Measurements from ENCODE around the gene CD3D.
"Not testable (repeated sequence)": the region's sequence is repeated elsewhere in the genome, so short reads cannot be mapped to it uniquely, and the experiment has no call there.

Gene CD3D

GRCh38 chr11:118310781-118311485 lies 31.6 kb downstream of the CD3D start:
- no peak overlapping the region for H3K4me3 ChIP-seq (ENCODE audit: low read depth, low read length)
- in situ Hi-C loops (cut with HindIII; ENCODE audit: low sequenced_read_pairs), result no loop called here
- no peak for DNase-seq (ENCODE audit: low read depth)
- no peak for TF ChIP-seq CTCF (IDR thresholded peaks at IDR 0.05; ENCODE audit: low read depth, low read length, missing control alignments)

GRCh38 chr11:118310271-118310670 lies 32.2 kb downstream of the CD3D start:
- no peak for TF ChIP-seq CTCF (IDR thresholded peaks at IDR 0.05; ENCODE audit: low read depth, low read length, missing control alignments)
- in situ Hi-C loops (cut with HindIII; ENCODE audit: low sequenced_read_pairs), result no loop called here
- DNase-seq (ENCODE audit: low read depth), result no peak
- H3K4me3 ChIP-seq (ENCODE audit: low read depth, low read length), result no peak overlapping the region

- H3K4me3 ChIP-seq (ENCODE audit: low read depth, low read length); in situ Hi-C loops (cut with HindIII; ENCODE audit: low sequenced_read_pairs); DNase-seq (ENCODE audit: low read depth): not testable (repeated sequence)
These were observed 33.4 kb downstream of the CD3D start for GRCh38 chr11:118308995-118309528.

GRCh38 chr11:118306556-118306955 lies 35.9 kb downstream of the CD3D start:
- in situ Hi-C loops (cut with HindIII; ENCODE audit: low sequenced_read_pairs), result no loop called here
- TF ChIP-seq CTCF (IDR thresholded peaks at IDR 0.05; ENCODE audit: low read depth, low read length, missing control alignments), result no peak
- H3K4me3 ChIP-seq (ENCODE audit: low read depth, low read length), result no peak overlapping the region
- DNase-seq (ENCODE audit: low read depth), result no peak

GRCh38 chr11:118305726-118306125 lies 36.8 kb downstream of the CD3D start:
- in situ Hi-C loops (cut with HindIII; ENCODE audit: low sequenced_read_pairs), result no loop called here
- no peak for TF ChIP-seq CTCF (IDR thresholded peaks at IDR 0.05; ENCODE audit: low read depth, low read length, missing control alignments)
- no peak overlapping the region for H3K4me3 ChIP-seq (ENCODE audit: low read depth, low read length)
- DNase-seq (ENCODE audit: low read depth), result no peak

GRCh38 chr11:118304568-118305248 lies 37.8 kb downstream of the CD3D start, which contains the start of gene CD3E:
CD3E (plus strand) TSS chr11:118304730; CDS start chr11:118304953, 223 bp downstream.
- no peak for DNase-seq (ENCODE audit: low read depth)
- no peak for TF ChIP-seq CTCF (IDR thresholded peaks at IDR 0.05; ENCODE audit: low read depth, low read length, missing control alignments)
- H3K4me3 ChIP-seq (ENCODE audit: low read depth, low read length), result no peak within 1 kb of the TSS
- in situ Hi-C loops (cut with HindIII; ENCODE audit: low sequenced_read_pairs), result no loop called here

GRCh38 chr11:118304227-118304567 lies 38.3 kb downstream of the CD3D start:
- no peak for DNase-seq (ENCODE audit: low read depth)
- TF ChIP-seq CTCF (IDR thresholded peaks at IDR 0.05; ENCODE audit: low read depth, low read length, missing control alignments), result no peak
- in situ Hi-C loops (cut with HindIII; ENCODE audit: low sequenced_read_pairs), result no loop called here
- no peak overlapping the region for H3K4me3 ChIP-seq (ENCODE audit: low read depth, low read length)

All from astrocyte of the cerebellum (primary cell).